ENCODE results near the gene TSHZ3. TPM values are rescaled to one million over a fixed set of nuclear protein-coding genes. Genes with fewer than 3 reads are reported as not detected.

Gene TSHZ3
- total RNA-seq, 1 donor from 2014 or later = 21.2 TPM

GRCh38 chr19:31353833-31354232, 4.6 kb upstream of the TSHZ3 start:
- Mint-ChIP-seq H3K27ac (no peak overlapping the region), H3K27me3 (peaks cover 76% of the 10 kb centered on the region), H3K4me1 (ENCODE audit: unreplicated experiment) (peaks cover 36% of the 10 kb centered on the region), H3K9me3 (no peaks in the 10 kb centered on the region), H3K4me3 (peak overlapping the region; percentile 88), H3K36me3 (no peaks in the 10 kb centered on the region)
- TF ChIP-seq, protein P1, sequence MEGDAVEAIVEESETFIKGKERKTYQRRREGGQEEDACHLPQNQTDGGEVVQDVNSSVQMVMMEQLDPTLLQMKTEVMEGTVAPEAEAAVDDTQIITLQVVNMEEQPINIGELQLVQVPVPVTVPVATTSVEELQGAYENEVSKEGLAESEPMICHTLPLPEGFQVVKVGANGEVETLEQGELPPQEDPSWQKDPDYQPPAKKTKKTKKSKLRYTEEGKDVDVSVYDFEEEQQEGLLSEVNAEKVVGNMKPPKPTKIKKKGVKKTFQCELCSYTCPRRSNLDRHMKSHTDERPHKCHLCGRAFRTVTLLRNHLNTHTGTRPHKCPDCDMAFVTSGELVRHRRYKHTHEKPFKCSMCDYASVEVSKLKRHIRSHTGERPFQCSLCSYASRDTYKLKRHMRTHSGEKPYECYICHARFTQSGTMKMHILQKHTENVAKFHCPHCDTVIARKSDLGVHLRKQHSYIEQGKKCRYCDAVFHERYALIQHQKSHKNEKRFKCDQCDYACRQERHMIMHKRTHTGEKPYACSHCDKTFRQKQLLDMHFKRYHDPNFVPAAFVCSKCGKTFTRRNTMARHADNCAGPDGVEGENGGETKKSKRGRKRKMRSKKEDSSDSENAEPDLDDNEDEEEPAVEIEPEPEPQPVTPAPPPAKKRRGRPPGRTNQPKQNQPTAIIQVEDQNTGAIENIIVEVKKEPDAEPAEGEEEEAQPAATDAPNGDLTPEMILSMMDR (conservative IDR thresholded peaks at IDR 0.05) = no peak
- DNase-seq (ENCODE audit: extremely low spot score, unreplicated experiment) = no peak

- Mint-ChIP-seq H3K36me3 (no peaks in the 10 kb centered on the region), H3K27me3 (peaks cover 73% of the 10 kb centered on the region), H3K27ac (peak overlapping the region; percentile 43), H3K9me3 (no peaks in the 10 kb centered on the region), H3K4me1 (ENCODE audit: unreplicated experiment) (peaks cover 36% of the 10 kb centered on the region), H3K4me3 (peak overlapping the region; percentile 88)
- TF ChIP-seq, protein P1 (conservative IDR thresholded peaks at IDR 0.05) = no peak
- DNase-seq (ENCODE audit: extremely low spot score, unreplicated experiment) = no peak
Observed at GRCh38 chr19:31352782-31353651, 3.8 kb upstream of the TSHZ3 start.

- TF ChIP-seq, protein P1 (conservative IDR thresholded peaks at IDR 0.05) = no peak
- Mint-ChIP-seq H3K36me3 (no peaks in the 10 kb centered on the region), H3K4me3 (peak overlapping the region; percentile 88), H3K27ac (peak overlapping the region; percentile 43), H3K27me3 (peaks cover 73% of the 10 kb centered on the region), H3K9me3 (no peaks in the 10 kb centered on the region), H3K4me1 (ENCODE audit: unreplicated experiment) (peaks cover 43% of the 10 kb centered on the region)
- DNase-seq (ENCODE audit: extremely low spot score, unreplicated experiment) = no peak
Observed at GRCh38 chr19:31352296-31352781, 3.1 kb upstream of the TSHZ3 start.

- Mint-ChIP-seq H3K9me3 (no peaks in the 10 kb centered on the region), H3K27ac (no peak overlapping the region), H3K4me3 (peak overlapping the region; percentile 88), H3K4me1 (ENCODE audit: unreplicated experiment) (peaks cover 46% of the 10 kb centered on the region), H3K36me3 (no peaks in the 10 kb centered on the region), H3K27me3 (peaks cover 72% of the 10 kb centered on the region)
- no peak for DNase-seq (ENCODE audit: extremely low spot score, unreplicated experiment)
- TF ChIP-seq, protein P1 (conservative IDR thresholded peaks at IDR 0.05) = no peak
Observed at GRCh38 chr19:31351855-31352195, 2.6 kb upstream of the TSHZ3 start.

GRCh38 chr19:31351056-31351854, 2.0 kb upstream of the TSHZ3 start:
- peak overlapping the region; percentile 95 for H3K4me3 Mint-ChIP-seq
- H3K36me3 Mint-ChIP-seq = no peaks in the 10 kb centered on the region
- H3K4me1 Mint-ChIP-seq (ENCODE audit: unreplicated experiment) = peaks cover 45% of the 10 kb centered on the region
- no peaks in the 10 kb centered on the region for H3K9me3 Mint-ChIP-seq
- H3K27ac Mint-ChIP-seq = peak overlapping the region; percentile 58
- TF ChIP-seq, protein P1 (conservative IDR thresholded peaks at IDR 0.05) = no peak
- H3K27me3 Mint-ChIP-seq = peaks cover 72% of the 10 kb centered on the region
- DNase-seq (ENCODE audit: extremely low spot score, unreplicated experiment) = no peak

Measured in type B pancreatic cell (in vitro differentiated cells).